IMR-90 (cell line): ENCODE results near the gene PAPPA. TPM values are rescaled to one million over a fixed set of nuclear protein-coding genes. Genes with fewer than 3 reads are reported as not detected.

Experiments
- ATAC-seq: fragments of 200-7000 bp; cut with Tn5 transposase; 2 replicates; pipeline ENCODE4 v1.9.1; 2020; ENCODE audit warnings: low read depth, mild to moderate bottlenecking, moderate library complexity
- BruUV-seq: library from RNA; stranded (reverse); fragments of 400-500 nt; replicated peaks from 2 replicates; lab custom pipeline; 2021; lab: Mats Ljungman, UMichigan
- CTCF ChIA-PET: fragments of 300-600 bp; formaldehyde crosslinking; extraction: SDS; loops from one replicate; lab custom pipeline; 2021; ENCODE audit warnings: antibody characterized with exemption; lab: Yijun Ruan, JAX
- POLR2A ChIA-PET: fragments of 300-600 bp; sonication (Branson Sonifier 250); formaldehyde crosslinking; loops from one replicate; lab custom pipeline; 2022; ENCODE audit warnings: antibody characterized with exemption; ENCODE audit not compliant: unreplicated experiment; lab: Charles Lee
- DNase-seq: peaks from one replicate; pipeline ENCODE4 v3.0.0; 2013
- H2AFZ ChIP-seq: replicated peaks from 2 replicates; pipeline ENCODE3; 2013; ENCODE audit warnings: low read length, mild to moderate bottlenecking; ENCODE audit not compliant: poor library complexity
- H2AK5ac ChIP-seq: 2 replicates; pipeline ENCODE4 v1.6.1; 2013; ENCODE audit warnings: low read depth, low read length, inconsistent platforms
- H2AK9ac ChIP-seq: replicated peaks from 2 replicates; pipeline ENCODE3; 2013; ENCODE audit warnings: mild to moderate bottlenecking, low read depth, low read length, moderate library complexity; ENCODE audit not compliant: poor library complexity
- H2BK120ac ChIP-seq: 2 replicates; pipeline ENCODE4 v1.6.1; 2013; ENCODE audit warnings: low read depth, low read length, inconsistent platforms
- H2BK15ac ChIP-seq: 3 replicates; pipeline ENCODE4 v1.6.1; 2013; ENCODE audit warnings: low read depth, low read length, inconsistent platforms
- H2BK20ac ChIP-seq: 2 replicates; pipeline ENCODE4 v1.6.1; 2013; ENCODE audit warnings: low read depth, mild to moderate bottlenecking, inconsistent platforms, low read length, moderate library complexity
- H2BK5ac ChIP-seq: 2 replicates; pipeline ENCODE4 v1.6.1; 2013; ENCODE audit warnings: mild to moderate bottlenecking, low read depth, low read length, inconsistent platforms; ENCODE audit not compliant: poor library complexity, severe bottlenecking
- H3K14ac ChIP-seq: replicated peaks from 2 replicates; pipeline ENCODE4 v1.6.1; 2013; ENCODE audit warnings: low read depth, low read length, inconsistent platforms
- H3K18ac ChIP-seq: 2 replicates; pipeline ENCODE4 v1.6.1; 2013; ENCODE audit warnings: low read depth, low read length, control low read depth
- H3K23ac ChIP-seq: 2 replicates; pipeline ENCODE4 v1.6.1; 2013; ENCODE audit warnings: low read depth, low read length, inconsistent platforms
- H3K27ac ChIP-seq: 2 replicates; pipeline ENCODE4 v1.5.1; 2013; ENCODE audit warnings: mild to moderate bottlenecking, control low read depth, low read length; ENCODE audit not compliant: insufficient read depth
- H3K27me3 ChIP-seq: 2 replicates; pipeline ENCODE4 v1.6.1; 2013; ENCODE audit warnings: low read length; ENCODE audit not compliant: control insufficient read depth, insufficient read depth
- H3K36me3 ChIP-seq: 2 replicates; pipeline ENCODE4 v1.6.1; 2013; ENCODE audit warnings: low read length, mixed read lengths; ENCODE audit not compliant: control insufficient read depth, insufficient read depth
- H3K4ac ChIP-seq: 2 replicates; pipeline ENCODE4 v1.6.1; 2013; ENCODE audit warnings: low read depth, low read length, inconsistent platforms
- H3K4me1 ChIP-seq: 2 replicates; pipeline ENCODE4 v1.6.1; 2013; ENCODE audit warnings: low read length, mixed read lengths; ENCODE audit not compliant: control insufficient read depth, insufficient read depth
- H3K4me2 ChIP-seq: 2 replicates; pipeline ENCODE4 v1.6.1; 2013; ENCODE audit warnings: low read depth, mild to moderate bottlenecking, control low read depth, low read length, moderate library complexity
- H3K4me3 ChIP-seq: 2 replicates; pipeline ENCODE4 v1.5.1; 2013; ENCODE audit warnings: low read depth, mild to moderate bottlenecking, control low read depth, low read length, moderate library complexity; ENCODE audit not compliant: insufficient read depth
- H3K56ac ChIP-seq: 2 replicates; pipeline ENCODE4 v1.6.1; 2013; ENCODE audit warnings: low read length, inconsistent platforms; ENCODE audit not compliant: insufficient read depth; ENCODE audit errors: extremely low read depth
- H3K79me1 ChIP-seq, 2 experiments: 2 replicates each; pipeline ENCODE4 v1.6.1; 2013; ENCODE audit warnings: low read length in 2 of 2, inconsistent platforms in 1 of 2, low read depth in 1 of 2
- H3K9ac ChIP-seq: 2 replicates; pipeline ENCODE4 v1.6.1; 2013; ENCODE audit warnings: low read depth, low read length, control low read depth
- H3K9me1 ChIP-seq: 2 replicates; pipeline ENCODE4 v1.6.1; 2013; ENCODE audit warnings: low read length, inconsistent platforms; ENCODE audit not compliant: insufficient read depth
- H3K9me3 ChIP-seq: 2 replicates; pipeline ENCODE4 v1.6.1; 2013; ENCODE audit warnings: low read length; ENCODE audit not compliant: control insufficient read depth, insufficient read depth
- H4K20me1 ChIP-seq: 2 replicates; pipeline ENCODE4 v1.6.1; 2013; ENCODE audit warnings: low read length, inconsistent platforms; ENCODE audit not compliant: insufficient read depth
- H4K5ac ChIP-seq: 2 replicates; pipeline ENCODE4 v1.6.1; 2013; ENCODE audit warnings: mild to moderate bottlenecking, low read depth, low read length, control low read depth
- H4K8ac ChIP-seq, 2 experiments: 2 replicates each; pipeline ENCODE4 v1.6.1; 2013; ENCODE audit warnings: low read depth in 2 of 2, low read length in 2 of 2, control low read depth in 1 of 2, inconsistent platforms in 1 of 2
- H4K91ac ChIP-seq: 2 replicates; pipeline ENCODE4 v1.6.1; 2013; ENCODE audit warnings: low read depth, low read length, inconsistent platforms; ENCODE audit not compliant: insufficient read depth
- RCOR1 ChIP-seq: IDR thresholded peaks from 2 replicates; pipeline ENCODE4 v1.6.1; 2012; ENCODE audit warnings: mild to moderate bottlenecking, low read length, improper control_type of control experiment; ENCODE audit not compliant: insufficient replicate concordance
- SMC3 ChIP-seq: fragments of 150-350 bp; IDR thresholded peaks from 2 replicates; pipeline ENCODE4 v1.6.1; 2016; ENCODE audit warnings: low read depth, mild to moderate bottlenecking, antibody characterized with exemption, low read length, moderate library complexity
- USF2 ChIP-seq: fragments of 150-350 bp; IDR thresholded peaks from 2 replicates; pipeline ENCODE4 v1.6.1; 2017; ENCODE audit warnings: mild to moderate bottlenecking, antibody characterized with exemption, low read length, low read depth
- dilution Hi-C: fragments of 300-500 bp; cut with HindIII; formaldehyde crosslinking; loops from one replicate; pipeline ENCODE4 v1.14.3; 2018; ENCODE audit warnings: low sequenced_read_pairs; ENCODE audit not compliant: unreplicated experiment
- in situ Hi-C: fragments of 300-500 bp; cut with MboI; formaldehyde crosslinking; loops from 3 replicates; pipeline ENCODE4 v1.14.3; 2019; ENCODE audit warnings: low sequenced_read_pairs, inconsistent platforms, mixed read lengths
- intact Hi-C: fragments of 100-400 bp; cut with micrococcal nuclease; formaldehyde crosslinking; loops from 2 replicates; pipeline ENCODE4 v1.10.0; 2022
- polyA plus RNA-seq, 3 experiments: library from polyadenylated mRNA; depleted of rRNA; stranded (reverse); fragments of >200 nt; gene quantifications; 2 replicates each; pipeline ENCODE4 v1.2.3, GENCODE V29; 2012; ENCODE audit warnings: low replicate concordance in 1 of 3
- total RNA-seq: library from RNA; depleted of rRNA; stranded (reverse); fragments of >200 nt; gene quantifications from 2 replicates; pipeline ENCODE4 v1.2.3, GENCODE V29; 2012

Gene PAPPA
- total and polyA plus RNA-seq, 2 of the 4 experiments (the other 2 are of a cell fraction), result 8.3 to 12.4 TPM

DNA sequence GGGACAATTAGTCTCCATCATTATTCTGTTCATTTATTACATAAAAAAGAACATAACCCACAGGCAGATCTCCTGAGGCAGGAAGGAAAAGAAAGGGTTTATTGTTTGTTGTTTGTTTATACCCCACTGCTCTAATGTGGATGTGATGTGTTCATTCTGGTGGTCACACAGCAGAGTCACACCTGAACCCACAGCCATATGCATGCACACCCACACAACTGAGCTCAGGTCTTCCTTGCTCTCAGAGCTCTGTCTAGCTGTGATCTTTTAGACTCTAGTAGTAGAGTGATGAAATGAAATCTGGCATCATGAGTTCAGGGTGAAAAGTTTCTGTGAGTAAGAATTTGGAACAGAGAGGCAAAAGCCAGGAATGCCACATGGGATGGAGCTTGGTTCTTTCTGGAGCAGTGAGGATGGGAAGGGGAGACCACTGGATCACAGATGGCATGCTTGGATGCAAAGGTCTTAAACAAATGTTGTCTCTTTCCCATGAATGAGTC, 227.0 kb downstream of the PAPPA start:
- no peak overlapping the region for H2BK5ac ChIP-seq
- no peak overlapping the region for H3K18ac ChIP-seq
- H4K8ac ChIP-seq, result no peak overlapping the region
- H4K5ac ChIP-seq, result no peak overlapping the region
- no peak overlapping the region for H2AFZ ChIP-seq
- H3K9ac ChIP-seq, result no peak overlapping the region
- peaks cover 0 to 8% of the 10 kb centered on the region in 2 experiments; a peak in 1 of 4 replicates for H3K79me1 ChIP-seq
- intact Hi-C loops (loop anchor here (5.0 kb wide), 1 partner anchor 192 kb away; no protein-coding TSS in a partner anchor), in situ Hi-C loops (no loop called here), dilution Hi-C loops (no loop called here)
- H2BK15ac ChIP-seq, result no peak overlapping the region
- H2BK20ac ChIP-seq, result no peak overlapping the region
- POLR2A ChIA-PET, result no interaction called here
- H3K9me1 ChIP-seq, result peaks cover 41% of the 10 kb centered on the region
- no peak overlapping the region for H3K4ac ChIP-seq
- H3K9me3 ChIP-seq, result no peaks in the 10 kb centered on the region
- ATAC-seq, result no peak
- H3K23ac ChIP-seq, result 0 out of 2 replicates have a peak overlapping the region, but pooled peaks have one; percentile 53
- H3K27me3 ChIP-seq, result no peaks in the 10 kb centered on the region
- H3K56ac ChIP-seq, result no peak overlapping the region
- H4K20me1 ChIP-seq, result peaks cover 9% of the 10 kb centered on the region; the same call in 1 of the 2 replicates
- no peak overlapping the region for H2AK5ac ChIP-seq
- no peak for DNase-seq
- no TSS peak for BruUV-seq
- H3K36me3 ChIP-seq, result peaks cover 52% of the 10 kb centered on the region
- H3K4me2 ChIP-seq, result no peak overlapping the region
- no peak overlapping the region for H4K91ac ChIP-seq
- no peak overlapping the region for H2BK120ac ChIP-seq
- no peak overlapping the region for H3K27ac ChIP-seq
- no peak for TF ChIP-seq USF2
- no peak for TF ChIP-seq SMC3
- no peak for TF ChIP-seq RCOR1
- CTCF ChIA-PET, result interaction anchor here (1.6 kb wide), 1 partner anchor 191 kb away, joined by 4 read pairs; no protein-coding TSS in a partner anchor
- H3K4me1 ChIP-seq, result peaks cover 19% of the 10 kb centered on the region
- H3K14ac ChIP-seq, result no peak overlapping the region
- no peak overlapping the region for H3K4me3 ChIP-seq
- H2AK9ac ChIP-seq, result no peak overlapping the region
